GM19468 (cell line): ENCODE measurements around the gene FITM2.
"Not testable (repeated sequence)": the region's sequence is repeated elsewhere in the genome, so short reads cannot be mapped to it uniquely, and the experiment has no call there.

Source experiments
- ATAC-seq: cut with Tn5 transposase; IDR thresholded peaks from one replicate; pipeline ENCODE4 v1.9.1; 2021; ENCODE audit warnings: mild to moderate bottlenecking, moderate library complexity, moderate number of reproducible peaks; ENCODE audit not compliant: unreplicated experiment; ENCODE audit errors: extremely low read depth

The FITM2 gene, protein sequence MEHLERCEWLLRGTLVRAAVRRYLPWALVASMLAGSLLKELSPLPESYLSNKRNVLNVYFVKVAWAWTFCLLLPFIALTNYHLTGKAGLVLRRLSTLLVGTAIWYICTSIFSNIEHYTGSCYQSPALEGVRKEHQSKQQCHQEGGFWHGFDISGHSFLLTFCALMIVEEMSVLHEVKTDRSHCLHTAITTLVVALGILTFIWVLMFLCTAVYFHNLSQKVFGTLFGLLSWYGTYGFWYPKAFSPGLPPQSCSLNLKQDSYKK

DNA sequence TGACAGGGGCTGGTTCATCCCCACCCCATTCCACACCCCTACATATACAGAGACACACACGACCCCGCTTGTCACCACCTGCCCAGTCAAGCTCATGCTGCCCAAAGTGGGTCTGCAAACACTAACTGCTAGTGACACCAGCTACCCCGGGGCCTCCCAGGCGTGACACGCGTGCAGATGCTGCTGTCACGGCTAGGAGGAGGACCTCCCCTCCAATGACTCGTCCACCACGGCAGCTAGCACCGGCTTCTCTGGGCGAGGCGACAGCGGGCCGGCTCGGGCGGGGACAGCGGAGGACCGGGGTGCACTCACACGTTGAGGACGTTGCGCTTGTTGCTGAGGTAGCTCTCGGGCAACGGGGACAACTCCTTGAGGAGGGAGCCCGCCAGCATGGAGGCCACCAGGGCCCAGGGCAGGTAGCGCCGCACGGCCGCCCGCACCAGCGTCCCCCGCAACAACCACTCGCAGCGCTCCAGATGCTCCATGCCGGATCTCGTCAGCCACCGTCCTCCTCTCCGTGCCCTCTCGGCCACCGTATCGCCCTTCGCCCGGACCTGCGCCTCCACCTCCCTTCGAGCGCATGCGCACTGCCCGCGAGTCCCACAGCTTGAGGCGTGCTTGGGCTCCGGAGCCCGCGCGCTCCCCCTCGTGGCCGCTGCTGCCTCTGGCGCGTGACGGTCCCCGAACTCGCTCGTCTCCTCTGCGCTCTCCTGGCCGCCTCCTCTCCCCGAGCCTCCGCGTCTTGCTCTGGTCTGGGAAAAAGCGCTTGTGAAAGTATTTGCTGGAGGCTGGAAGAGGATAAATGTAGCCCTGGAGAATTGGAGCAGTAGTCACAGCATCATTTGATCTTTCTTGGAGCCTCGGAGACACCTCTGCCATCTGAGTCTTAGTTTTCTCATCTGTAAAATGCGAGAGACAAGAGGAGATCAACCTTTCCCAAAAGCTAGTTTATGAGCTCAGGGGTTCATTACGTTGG lies at the start of gene FITM2:
FITM2 (minus strand) TSS at position 539 of the 976 bp plus-strand sequence; CDS start at position 485, 54 bp downstream.
- peak; percentile 60 for ATAC-seq

DNA sequence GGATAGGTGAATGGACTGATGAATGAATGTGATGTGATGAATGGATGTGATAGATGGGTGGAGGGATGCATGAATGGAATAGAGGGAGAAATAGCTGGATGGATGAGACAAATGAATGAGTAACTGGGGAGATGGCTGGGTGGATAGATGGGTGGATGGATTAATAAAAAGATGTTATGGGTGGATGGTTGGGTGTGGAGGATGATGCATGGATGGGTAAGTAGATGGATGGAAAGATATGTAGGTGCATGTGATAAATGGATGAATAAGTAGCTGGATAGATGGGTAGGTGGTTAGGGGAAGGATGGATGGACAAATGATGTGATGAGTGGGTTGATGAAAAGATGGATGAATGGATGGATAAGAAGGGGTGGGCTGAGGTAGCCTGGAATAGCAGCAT lies 49.2 kb upstream of the FITM2 start:
- ATAC-seq: no peak

DNA sequence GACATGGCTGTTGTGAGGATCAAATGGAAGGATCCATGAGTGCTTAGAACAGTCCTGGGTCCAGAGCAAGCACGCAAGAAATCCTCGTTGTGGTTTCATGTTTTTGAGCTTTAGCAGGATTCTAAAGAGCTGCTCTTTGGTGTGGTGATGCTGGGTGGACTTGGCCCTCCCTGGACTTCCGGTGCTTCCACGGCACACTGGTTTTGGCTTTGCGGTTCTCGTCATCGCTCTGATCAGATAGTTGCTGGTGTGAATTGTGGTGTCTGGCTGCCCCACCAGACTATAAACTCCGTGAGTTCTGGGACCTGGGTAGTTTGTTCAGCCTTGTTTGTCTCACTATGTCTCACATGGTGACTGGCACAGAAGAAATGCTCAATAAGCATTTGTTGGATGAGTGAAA lies 47.8 kb upstream of the FITM2 start:
- ATAC-seq: no peak

DNA sequence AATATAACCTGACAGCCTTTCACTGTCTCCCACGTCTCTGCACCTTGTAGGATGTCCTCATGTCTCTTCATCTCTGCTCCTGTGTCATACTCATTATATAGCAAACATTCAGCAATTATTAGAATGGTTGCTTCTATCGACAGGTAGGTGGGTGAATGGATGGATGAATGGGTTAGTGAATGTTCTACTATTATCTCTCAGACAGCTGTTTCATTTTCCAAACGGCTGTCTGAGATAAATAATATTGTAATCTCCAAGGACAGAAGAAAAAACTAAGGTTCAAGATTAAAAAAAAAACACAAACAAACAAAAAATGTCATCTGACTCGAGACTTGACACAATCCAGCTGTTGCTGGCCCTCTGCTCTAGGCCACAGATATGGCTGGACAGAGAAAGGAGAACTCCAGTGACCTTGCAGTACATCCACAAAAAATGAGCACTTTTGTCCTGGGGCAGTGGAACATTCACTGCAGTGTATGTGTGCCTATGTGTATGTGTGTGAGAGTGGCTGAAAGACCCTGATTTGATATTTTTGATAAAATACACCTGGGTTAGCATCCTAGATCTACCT lies 46.6 kb upstream of the FITM2 start:
- no peak for ATAC-seq

DNA sequence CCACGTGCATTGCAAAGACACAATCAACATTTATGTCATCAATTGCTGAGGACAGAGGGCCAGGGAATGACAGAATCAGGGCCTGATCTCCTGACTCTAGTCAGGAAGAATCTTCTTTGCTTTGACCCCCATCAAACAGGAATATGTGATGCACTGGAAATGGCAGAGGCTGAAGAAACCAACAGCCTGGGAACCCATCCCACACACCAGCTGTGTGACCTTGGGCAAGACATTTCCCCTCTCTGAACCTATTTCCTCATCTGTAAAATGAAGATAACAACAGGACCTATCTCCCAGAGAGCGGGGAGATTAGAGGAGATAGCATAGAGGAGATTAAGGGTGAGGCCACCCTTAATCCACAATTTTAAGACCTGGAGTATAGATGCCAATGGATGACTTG lies 46.0 kb upstream of the FITM2 start:
- no peak for ATAC-seq

DNA sequence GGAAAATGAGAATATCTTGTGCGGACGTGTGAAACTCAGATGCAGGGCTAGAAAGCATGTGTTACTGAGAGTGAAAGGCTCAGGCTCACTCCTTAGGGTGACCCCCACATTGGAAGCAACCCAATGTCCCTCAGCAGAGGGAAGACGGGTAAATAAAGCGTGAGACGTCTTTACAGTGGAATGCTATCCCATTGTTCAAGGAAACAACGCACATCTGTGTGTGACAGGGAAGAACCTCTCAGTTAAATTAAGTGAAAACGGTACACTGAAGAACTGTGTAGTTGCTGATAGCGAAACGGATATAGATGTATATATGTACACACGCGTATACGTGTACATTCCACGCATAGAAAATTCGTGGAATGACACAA lies 45.3 kb upstream of the FITM2 start:
- ATAC-seq: no peak

DNA sequence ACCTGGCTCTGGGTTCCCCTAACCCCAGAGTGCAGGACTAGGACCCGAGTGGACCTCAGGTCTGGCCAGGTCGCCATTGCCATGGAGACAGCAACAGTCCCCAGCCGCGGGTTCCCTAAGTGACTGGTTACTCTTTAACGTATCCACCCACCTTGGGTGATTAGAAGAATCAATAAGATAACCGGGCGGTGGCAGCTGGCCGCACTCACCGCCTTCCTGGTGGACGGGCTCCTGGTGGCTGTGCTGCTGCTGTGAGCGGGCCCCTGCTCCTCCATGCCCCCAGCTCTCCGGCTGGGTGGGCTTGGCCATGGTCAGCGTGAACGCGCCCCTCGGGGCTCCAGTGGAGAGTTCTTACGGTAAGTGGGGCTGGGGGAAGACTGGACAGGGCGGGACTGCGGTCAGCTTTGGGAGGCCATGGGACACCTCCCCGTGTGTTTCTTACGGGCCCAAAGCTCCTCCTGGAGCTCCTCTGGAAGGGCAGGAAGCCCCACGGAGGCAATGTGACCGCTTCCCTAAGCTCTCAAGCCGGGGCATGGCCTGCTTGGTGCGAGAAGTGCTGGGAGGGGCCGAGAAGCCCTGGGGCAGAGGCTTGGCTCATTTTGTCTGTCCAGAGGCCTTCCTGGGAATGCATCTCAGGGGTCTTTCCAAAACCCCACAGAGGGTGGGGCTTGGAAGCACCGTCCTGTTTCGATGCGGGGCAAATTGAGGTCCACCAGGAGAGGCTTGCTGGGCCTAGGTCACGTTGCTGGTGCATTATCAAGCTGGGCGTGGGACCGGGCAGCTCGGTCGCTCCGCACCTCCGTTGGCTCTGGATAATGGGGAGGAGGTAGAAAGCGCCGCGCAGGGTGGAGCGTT lies 44.7 kb upstream of the FITM2 start, which contains the start of gene HNF4A:
HNF4A (plus strand) TSS at position 202 of the 855 bp plus-strand sequence; CDS start at position 308, 106 bp downstream.
- ATAC-seq: no peak

DNA sequence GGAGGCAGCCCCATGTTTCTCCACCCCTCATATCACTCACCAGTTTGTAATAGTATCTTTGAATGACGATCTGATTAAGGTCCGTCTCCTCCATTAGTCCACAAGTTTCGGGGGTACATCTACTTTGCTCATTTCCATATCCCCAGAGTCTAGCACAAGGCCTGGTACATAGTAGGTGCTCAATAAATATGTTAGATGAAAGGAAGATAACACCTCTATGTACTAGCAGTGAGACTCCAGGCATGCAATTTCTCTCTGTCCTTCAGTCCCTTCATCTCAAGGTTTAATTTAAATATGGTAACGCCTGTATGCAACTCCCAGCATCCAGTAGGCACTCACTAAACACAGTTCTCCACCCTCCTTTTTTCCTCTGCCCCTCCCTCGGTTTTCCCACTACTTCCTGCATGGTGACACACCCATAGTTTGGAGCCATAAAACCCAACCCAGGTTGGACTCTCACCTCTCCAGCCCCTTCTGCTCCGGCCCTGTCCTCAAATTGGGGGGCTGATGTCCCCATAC lies 44.0 kb upstream of the FITM2 start:
- no peak for ATAC-seq

DNA sequence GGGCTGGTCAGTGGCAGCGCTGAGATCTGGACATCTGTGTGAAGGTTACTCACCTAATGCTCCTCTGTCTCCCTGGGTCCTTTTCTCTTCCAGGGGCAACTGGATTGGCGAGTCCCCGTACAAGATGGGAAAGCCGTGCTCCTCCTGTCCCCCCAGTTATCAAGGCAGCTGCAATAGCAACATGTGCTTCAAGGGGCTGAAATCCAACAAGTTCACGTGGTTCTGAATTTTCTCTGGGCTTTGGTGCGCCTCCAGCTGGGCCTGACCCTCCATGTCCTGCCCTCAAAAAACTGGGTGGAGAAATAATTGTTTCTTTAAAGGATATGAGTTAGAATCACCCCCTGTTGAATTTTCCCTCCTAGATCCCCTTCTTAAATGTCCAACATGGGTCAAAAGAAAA lies 39.6 kb upstream of the FITM2 start:
- ATAC-seq: no peak

DNA sequence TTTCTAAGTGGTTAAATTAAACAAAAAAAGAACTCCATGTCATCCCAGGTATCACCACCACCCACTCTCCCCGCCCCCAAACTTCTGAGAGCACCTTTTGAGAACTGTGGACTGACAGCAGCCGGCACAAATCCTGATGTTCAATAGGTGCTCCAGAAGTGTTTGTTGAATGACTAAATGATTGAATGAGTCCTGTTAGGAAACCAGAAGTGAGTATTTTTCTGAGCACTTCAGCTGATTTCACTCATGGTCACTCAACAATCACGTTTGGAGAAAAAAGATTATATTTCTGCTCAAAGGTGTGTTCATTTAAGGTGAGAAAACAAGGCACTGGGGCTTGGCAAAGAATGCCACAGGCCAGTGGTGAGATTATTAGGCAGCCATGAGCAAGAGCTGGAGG lies 38.3 kb upstream of the FITM2 start:
- ATAC-seq: no peak

DNA sequence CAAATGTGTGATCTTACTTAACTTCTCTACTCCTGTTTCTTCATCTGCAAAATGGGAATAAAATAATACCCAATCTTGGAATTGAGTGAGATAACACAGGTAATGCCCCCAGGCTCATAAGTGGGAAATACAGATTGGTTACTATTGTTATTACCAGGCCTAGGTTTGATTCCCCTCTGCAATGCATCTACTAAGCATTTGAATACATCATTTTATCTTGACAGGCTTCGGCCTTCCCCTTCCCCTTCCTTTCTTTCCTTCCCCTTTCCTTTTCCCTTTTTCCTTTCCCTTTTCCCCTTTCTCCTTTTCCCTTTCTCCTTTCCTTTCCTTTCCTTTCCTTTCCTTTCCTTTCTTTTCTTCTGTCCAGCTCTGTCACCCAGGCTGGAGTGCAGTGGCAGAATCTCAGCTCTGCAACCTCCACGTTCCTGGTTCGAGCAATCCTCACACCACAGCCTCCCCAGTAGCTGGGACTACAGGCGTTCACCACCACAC lies 37.2 kb upstream of the FITM2 start:
- ATAC-seq: no peak

DNA sequence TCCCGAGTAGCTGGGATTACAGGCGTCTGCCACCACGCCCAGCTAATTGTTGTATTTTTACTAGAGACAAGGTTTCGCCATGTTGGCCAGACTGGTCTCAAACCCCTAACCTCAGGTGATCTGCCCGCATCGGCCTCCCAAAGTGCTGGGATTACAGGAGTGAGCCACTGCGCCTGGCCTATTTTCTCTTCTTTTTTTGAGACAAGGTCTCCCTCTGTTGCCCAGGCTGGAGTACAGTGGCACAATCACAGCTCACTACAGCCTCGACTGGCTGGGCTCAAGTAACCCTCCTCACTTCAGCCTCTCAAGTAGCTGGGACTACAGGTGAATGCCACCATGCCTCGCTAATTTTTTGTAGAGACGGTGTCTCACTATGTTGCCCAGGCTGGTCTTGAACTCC lies 34.9 kb upstream of the FITM2 start:
- not testable (repeated sequence) for ATAC-seq

DNA sequence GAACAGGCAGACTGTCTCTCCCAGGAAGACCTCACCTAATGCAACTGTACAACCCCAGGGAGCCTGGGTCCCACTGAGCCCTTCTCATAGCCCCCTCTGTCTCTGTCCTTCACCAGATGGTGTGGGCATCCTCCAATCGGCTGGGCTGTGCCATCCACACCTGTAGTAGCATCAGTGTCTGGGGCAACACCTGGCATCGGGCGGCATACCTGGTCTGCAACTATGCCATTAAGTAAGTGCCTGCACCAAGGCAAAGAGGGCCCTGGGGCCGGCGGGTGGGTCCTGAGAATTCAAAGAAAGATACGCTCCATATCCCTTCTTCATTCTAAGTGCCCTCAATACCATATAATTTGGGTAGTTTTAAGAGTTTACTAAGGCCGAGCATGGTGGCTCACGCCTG lies 34.1 kb upstream of the FITM2 start:
- ATAC-seq: no peak

DNA sequence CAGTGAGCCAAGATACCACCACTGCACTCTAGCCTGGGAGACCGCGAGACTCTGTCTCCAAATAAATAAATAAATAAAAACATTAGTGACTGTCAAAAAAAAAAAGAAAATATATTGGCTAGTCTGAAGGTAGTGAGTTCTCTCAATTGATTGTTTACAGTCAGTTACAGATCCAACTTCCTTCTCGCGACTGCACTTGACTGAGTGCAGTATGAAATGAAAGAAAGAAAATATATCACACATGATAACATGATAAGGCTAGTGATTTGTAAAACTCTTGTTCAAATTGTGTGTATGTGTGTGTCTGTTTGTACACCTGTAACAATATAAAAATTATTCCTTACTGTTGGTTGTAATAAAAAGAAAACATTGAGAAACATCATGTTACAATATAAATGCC lies 33.7 kb upstream of the FITM2 start:
- ATAC-seq: no peak

DNA sequence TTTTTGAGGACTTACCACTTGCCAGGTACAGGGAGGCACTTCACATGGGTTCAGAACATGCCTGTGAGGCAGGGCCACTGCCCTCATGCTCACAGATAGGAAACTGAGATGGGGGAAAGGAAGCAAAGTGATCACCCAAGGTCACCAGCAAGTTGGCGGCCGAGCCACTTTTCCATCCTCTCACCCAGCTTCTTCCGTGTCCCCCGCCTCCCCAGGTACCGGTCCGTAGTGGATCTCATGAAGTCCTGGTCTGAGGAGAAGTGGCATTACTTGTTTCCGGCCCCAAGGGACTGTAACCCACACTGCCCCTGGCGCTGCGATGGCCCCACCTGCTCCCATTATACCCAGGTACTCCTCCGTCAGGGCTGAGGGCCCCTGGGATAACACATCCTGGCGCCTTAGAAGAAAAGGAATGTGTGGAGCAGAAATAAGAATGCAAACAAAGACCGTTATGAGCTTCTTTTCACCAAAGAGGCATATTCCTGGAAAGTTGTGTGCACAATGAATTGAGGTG lies 32.2 kb upstream of the FITM2 start:
- no peak for ATAC-seq

DNA sequence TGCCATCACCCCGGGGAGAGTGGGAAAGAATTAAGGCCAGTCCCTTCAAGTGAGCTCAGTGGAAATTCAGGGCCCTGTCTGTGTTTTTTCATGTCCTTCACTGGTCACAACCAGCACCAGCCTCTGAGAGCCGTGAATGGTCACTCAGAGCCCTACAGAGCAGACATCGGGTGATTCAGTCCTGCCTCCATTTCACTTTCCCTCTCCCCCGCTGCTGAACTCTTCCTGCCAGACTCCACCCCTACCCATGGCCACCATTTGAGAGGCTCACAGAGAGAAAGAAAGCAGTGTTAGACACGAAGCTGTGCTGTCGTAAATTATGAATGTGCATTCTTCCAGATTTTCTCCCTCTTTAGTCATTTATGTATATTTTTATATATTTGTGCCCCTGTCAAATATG lies 31.2 kb upstream of the FITM2 start:
- ATAC-seq: no peak

DNA sequence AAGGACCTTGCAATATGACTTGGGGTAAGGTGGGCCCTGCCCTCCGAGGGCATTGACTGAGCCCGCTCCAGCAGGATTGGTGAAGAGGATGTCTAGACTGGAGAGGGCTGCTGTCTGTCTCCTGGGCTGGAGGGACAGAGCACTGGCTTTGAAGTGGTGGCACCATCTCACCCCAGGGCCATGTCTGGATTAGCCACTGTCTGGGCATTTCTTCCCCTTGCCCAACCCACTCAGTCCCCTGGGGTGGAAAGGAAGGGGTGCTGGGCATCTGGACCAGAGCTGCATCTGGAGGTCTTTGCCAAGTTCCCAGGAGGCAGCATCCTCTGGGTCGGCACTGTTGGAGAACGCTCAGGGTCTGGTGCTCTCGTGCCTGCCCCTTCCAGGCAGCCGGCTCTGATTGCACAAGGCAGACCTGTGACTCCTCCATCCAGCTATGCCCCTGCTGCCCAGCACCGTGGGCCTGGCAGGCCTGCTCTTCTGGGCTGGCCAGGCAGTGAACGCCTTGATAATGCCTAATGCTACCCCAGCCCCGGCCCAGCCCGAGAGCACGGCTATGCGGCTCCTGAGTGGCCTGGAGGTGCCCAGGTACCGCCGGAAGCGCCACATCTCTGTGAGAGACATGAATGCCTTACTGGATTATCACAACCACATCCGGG lies 25.9 kb upstream of the FITM2 start, which contains the start of gene R3HDML:
R3HDML (plus strand) TSS at position 319 of the 656 bp plus-strand sequence; CDS start at position 434, 115 bp downstream.
- no peak for ATAC-seq

DNA sequence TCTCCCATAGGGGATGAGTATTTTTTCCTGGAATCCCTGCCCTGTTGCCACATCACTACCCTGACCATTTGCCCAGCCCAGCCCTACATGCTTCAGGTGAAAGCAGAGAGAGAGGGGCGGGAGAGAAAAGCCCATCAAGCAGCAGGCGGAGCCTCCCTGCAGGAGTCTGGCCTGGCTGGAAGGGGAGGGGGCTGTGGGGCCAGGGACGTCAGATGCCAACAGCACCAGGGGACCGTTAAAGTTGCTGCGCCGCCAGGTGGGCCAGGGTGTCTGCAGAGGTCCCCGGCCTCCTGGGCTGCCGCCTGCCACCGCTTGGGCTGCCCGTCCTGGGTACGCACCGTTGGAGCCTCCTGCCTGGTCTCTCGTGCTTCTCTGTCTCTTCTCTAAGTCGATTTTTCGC lies 25.1 kb upstream of the FITM2 start:
- ATAC-seq: no peak

DNA sequence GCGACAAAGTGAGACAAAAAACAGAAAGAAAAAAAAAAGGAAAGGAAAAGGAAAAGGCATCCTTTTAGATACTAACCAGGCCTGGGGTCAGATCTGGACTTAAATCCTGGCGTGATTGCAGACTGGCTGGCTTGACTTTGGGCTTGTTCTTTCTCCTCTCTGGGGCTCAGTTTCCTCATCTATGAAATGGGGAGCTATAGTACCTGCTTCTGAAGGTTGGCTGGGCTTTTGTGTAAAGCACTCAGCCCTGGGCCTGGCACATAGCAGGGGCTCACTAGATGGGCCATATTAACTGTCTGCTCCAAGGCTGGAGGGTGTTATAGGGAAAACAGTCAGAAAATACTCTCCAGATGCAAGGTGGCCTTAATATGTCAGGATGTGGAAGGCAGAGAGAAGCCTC lies 24.7 kb upstream of the FITM2 start:
- ATAC-seq: no peak
